Astrocyte of the spinal cord (primary cell): Measurements from ENCODE around the gene CBFA2T3.

ENCODE experiments used
- DNase-seq: peaks from one replicate; pipeline ENCODE4 v3.0.0; 2011; ENCODE audit warnings: low read depth, low spot score
- H3K4me3 ChIP-seq: 2 replicates; pipeline ENCODE4 v1.5.1; 2011; ENCODE audit warnings: low read depth, mild to moderate bottlenecking, low read length, moderate library complexity
- in situ Hi-C: cut with HindIII; loops from 2 replicates; pipeline ENCODE4 v1.10.0; 2017; ENCODE audit warnings: low sequenced_read_pairs
- TF ChIP-seq, protein P1 (sequence below): IDR thresholded peaks from 2 replicates; pipeline ENCODE4 v1.5.1; 2012; ENCODE audit warnings: low read depth, mild to moderate bottlenecking, low read length, inconsistent platforms

The CBFA2T3 gene

DNA sequence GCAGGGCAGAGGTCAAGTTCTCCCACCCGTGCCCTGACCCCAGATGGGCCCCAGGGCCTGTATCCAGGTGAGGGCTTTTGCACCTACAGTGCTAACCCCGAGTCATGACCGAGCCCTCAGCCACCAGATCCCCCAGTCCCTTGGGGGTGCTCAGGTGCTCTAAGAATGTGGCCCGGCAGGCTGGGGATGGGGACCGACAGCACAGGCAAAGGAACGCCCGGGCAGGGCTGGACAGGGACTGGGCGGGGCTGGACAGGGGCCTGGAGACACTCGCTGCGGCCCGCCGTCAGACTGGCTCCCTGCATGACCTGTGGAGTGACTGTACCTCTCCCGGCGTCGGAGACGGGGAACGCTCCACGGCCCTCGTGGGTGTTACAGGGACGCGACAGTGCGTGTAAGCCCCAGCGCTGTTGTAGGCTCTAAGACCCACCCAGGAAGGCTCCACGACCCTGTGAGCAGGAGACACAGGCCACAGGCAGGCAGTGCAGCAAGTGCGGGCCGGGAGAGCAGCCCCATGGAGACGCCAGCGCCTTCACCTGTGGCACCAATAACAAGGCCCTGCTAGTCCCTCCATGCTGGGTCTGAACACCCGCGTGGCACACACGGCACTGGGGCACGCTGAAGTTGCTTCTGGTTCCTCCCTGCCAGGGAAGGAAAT lies 38.8 kb downstream of the CBFA2T3 start:
- in situ Hi-C loops, result no loop called here
- H3K4me3 ChIP-seq, result no peak overlapping the region
- no peak for DNase-seq
- TF ChIP-seq, protein P1, sequence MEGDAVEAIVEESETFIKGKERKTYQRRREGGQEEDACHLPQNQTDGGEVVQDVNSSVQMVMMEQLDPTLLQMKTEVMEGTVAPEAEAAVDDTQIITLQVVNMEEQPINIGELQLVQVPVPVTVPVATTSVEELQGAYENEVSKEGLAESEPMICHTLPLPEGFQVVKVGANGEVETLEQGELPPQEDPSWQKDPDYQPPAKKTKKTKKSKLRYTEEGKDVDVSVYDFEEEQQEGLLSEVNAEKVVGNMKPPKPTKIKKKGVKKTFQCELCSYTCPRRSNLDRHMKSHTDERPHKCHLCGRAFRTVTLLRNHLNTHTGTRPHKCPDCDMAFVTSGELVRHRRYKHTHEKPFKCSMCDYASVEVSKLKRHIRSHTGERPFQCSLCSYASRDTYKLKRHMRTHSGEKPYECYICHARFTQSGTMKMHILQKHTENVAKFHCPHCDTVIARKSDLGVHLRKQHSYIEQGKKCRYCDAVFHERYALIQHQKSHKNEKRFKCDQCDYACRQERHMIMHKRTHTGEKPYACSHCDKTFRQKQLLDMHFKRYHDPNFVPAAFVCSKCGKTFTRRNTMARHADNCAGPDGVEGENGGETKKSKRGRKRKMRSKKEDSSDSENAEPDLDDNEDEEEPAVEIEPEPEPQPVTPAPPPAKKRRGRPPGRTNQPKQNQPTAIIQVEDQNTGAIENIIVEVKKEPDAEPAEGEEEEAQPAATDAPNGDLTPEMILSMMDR, result no peak

DNA sequence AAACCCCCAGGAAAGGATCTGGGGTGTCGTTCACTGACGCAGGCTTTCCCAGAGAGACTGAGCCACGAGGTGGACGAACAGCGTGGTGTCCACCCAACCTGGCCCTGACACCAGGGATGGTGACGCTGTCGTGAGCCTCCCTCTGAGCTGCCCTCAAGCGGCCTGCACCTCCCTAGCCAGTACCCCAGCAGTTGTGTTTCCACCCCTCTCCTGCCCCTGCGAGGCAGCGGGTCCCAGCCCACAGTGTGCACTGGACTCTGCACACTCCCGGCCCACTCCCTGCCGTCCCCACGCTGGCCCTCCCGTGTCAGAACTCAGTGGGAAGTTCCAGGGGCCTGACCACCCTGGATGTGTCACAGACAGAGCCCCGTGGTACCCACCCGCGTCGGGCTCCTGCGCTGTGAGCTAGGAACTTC lies 39.8 kb downstream of the CBFA2T3 start:
- in situ Hi-C loops, result no loop called here
- no peak for DNase-seq
- TF ChIP-seq, protein P1, result no peak
- H3K4me3 ChIP-seq, result no peak overlapping the region

DNA sequence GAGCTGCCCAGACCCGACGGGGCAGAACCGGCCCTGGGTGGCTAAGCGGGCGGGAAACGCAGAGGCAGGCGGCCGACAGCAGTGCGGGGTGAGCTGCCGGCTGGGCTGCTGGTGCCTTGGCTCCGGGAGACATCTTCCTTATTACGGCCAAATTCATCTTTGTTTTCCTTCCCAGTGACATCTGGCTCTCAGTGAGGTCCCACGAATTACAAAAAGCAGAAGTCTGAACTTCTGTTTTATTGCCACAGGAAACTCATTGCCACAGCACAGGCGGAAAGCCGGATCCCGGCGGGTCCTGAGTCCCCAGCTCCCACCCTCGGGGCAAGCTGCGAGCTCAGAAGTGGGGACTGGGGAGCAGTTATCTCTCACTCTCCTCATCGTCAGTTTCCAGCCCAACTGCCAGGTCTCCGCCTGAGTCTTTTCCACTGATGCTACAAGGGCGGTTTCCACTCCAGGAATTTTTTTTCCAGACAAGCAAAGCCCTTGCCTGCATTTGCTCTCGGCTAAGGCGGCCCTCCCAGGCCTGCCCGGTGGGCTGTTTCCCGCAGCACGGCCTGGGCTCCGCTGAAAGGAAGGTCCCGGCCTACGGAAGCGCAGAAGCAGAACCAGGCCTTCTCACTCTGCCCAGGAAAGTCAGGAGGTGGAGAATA lies 40.3 kb downstream of the CBFA2T3 start:
- TF ChIP-seq, protein P1, result no peak
- no peak overlapping the region for H3K4me3 ChIP-seq
- DNase-seq, result no peak
- in situ Hi-C loops, result no loop called here

DNA sequence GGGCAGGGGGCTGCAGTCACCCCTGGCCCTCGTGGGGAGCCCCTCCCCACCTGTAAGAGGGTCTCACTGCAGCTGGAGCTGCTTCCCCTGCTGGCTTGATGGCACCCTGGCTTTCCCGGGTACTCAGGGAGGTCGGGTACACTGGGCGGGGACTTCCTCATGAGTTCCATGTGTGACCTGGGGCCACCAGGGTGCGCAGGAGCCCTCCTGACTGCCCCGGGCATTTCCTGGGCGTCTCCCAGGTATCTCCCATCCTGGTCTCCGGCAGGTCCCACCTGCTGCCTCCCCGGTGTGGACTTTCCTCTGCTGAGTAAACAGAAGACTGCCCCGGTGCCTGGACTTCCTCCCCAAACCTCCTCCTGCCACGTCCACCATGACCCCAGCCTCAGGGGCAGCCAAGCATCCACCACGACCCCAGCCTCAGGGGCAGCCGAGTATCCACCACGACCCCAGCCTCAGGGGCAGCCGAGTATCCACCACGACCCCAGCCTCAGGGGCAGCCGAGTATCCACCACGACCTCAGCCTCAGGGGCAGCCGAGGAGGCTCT lies 40.9 kb downstream of the CBFA2T3 start:
- H3K4me3 ChIP-seq, result no peak overlapping the region
- in situ Hi-C loops, result no loop called here
- no peak for DNase-seq
- TF ChIP-seq, protein P1, result no peak

DNA sequence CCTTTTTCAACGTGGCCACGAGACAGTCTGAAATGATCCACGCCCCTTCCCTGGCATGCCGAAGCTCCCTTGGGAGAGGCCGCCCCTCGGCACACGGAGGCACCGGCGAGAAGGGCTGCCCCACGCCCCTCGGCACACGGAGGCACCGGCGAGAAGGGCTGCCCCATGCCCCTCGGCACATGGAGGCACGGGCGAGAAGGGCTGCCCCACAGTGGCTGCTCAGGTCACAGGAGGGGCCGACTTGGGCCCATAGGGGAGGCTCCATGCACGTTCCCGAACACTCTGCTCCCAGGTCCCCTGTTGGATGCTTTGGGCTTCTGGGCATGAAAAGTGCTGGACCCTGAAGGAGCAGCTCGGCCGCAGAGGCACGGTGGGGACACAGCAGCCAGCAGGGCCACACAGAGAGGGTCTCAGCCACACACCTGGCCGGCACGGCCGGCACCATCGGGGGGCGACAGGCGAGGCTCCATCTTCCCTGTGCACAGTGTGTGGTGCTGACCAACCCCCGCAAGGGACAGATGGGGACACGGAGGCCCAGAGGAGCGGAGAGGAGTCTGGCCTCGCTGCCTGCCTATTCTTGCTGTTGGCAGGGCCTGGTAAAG lies 42.8 kb downstream of the CBFA2T3 start:
- H3K4me3 ChIP-seq, result no peak overlapping the region
- in situ Hi-C loops, result no loop called here
- TF ChIP-seq, protein P1, result no peak
- DNase-seq, result no peak

DNA sequence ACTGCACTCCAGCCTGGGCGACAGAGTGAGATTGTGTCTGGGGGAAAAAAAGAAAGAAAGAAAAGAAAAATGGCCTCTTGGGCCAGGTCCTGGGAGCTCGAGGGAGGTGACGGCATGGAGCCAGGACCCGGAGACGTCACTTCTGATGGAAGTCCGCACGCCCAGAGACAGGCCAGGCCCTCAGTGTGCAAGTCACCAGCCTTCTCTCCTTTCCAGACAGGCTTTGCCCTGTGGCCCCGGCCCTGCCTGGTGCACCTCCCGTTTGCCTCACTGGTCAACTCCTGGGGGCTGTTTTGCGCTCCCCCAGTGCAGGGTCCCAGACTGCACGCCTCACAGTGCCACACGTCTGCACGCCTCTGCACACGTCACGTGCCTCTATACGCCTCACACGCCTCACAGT lies 44.1 kb downstream of the CBFA2T3 start:
- TF ChIP-seq, protein P1, result no peak
- in situ Hi-C loops, result no loop called here
- DNase-seq, result no peak
- H3K4me3 ChIP-seq, result no peak overlapping the region
